ENCODE data around the gene VPREB3. TPM values are rescaled to one million over a fixed set of nuclear protein-coding genes. Genes with fewer than 3 reads are reported as not detected.
A peak's percentile ranks its signal among the peaks of the same experiment; 100 is the strongest.

The VPREB3 gene
- total and polyA plus RNA-seq, 2 donors (not counting 1 experiment from before 2014, with no cell fraction given), result 92.7 to 461 TPM

GRCh38 chr22:23752750-23753149 is 1.5 kb downstream of the VPREB3 start:
- no peak for DNase-seq
- Histone ChIP-seq H3K36me3 (replicated peaks in 1 of 2; ENCODE audit: control extremely low read depth in 1 of 2, control insufficient read depth in 1 of 2, extremely low read depth in 1 of 2, insufficient read depth in 2 of 2, low read length in 1 of 2) (peaks cover 0 to 2% of the 10 kb centered on the region in 2 experiments), H3K27ac (ENCODE audit: low read length in 2 of 2) (peak overlapping the region; percentile 85 to 98), H3K4me3 (ENCODE audit: control extremely low read depth in 1 of 5, extremely low read depth in 1 of 5, insufficient read depth in 1 of 5, low read depth in 2 of 5, low read length in 4 of 5) (peak overlapping the region; percentile 53 to 88 (median 83)), H3K4me2 (replicated peaks; ENCODE audit: low read depth, low read length, poor library complexity, severe bottlenecking) (peak overlapping the region; percentile 97), H4K20me1 (ENCODE audit: control insufficient read depth, insufficient read depth, low read length, poor library complexity, severe bottlenecking) (no peaks in the 10 kb centered on the region), H3K9ac (ENCODE audit: low read length) (peak overlapping the region; percentile 89), H3K9me3 (ENCODE audit: control extremely low read depth in 1 of 3, control insufficient read depth in 2 of 3, insufficient read depth in 1 of 3, low read length in 2 of 3) (peaks cover 0 to 4% (median 0%) of the 10 kb centered on the region in 3 donors), H3K79me2 (ENCODE audit: control insufficient read depth, insufficient read depth, low read length) (peaks cover 38% of the 10 kb centered on the region), H2AFZ (ENCODE audit: insufficient read depth, low read depth, low read length, poor library complexity, severe bottlenecking) (peak overlapping the region; percentile 11), H3K4me1 (ENCODE audit: control insufficient read depth in 2 of 2, insufficient read depth in 2 of 2, low read length in 2 of 2) (peaks cover 30 to 66% of the 10 kb centered on the region in 2 donors), H3K27me3 (replicated peaks in 1 of 4; ENCODE audit: control extremely low read depth in 1 of 4, control insufficient read depth in 3 of 4, insufficient read depth in 4 of 4, low read length in 3 of 4) (no peaks in the 10 kb centered on the region)
- WGBS (ENCODE audit: insufficient coverage), result 19% methylated on average over 13 of the region's 16 CpGs
- Mint-ChIP-seq H3K27ac (peak overlapping the region; percentile 99), H3K9me3 (ENCODE audit: insufficient read depth) (no peaks in the 10 kb centered on the region), H3K27me3 (no peaks in the 10 kb centered on the region), H3K4me3 (peak overlapping the region; percentile 93), H3K4me1 (peaks cover 60% of the 10 kb centered on the region)
- CTCF ChIA-PET, result interaction anchor here (0.8 to 13.0 kb wide), 12 partner anchors 9 to 141 kb away, joined by 3 to 188 read pairs (median 6); partner anchors contain the start of genes C22orf15, CHCHD10, MIF and MMP11
- ATAC-seq (ENCODE audit: low read depth), result peak; percentile 48
- POLR2A ChIA-PET, result interaction anchor here (0.7 to 8.1 kb wide), 14 partner anchors 14 to 142 kb away, joined by 3 to 174 read pairs (median 9); partner anchors contain the start of genes C22orf15, CHCHD10, DERL3 and MMP11
- intact Hi-C loops (cut with micrococcal nuclease), result loop anchor here (1.0 kb wide), 5 partner anchors 11 to 87 kb away; partner anchors contain the start of genes CHCHD10 and DERL3
- TF ChIP-seq CTCF (IDR thresholded peaks at IDR 0.05) (no peak), EZH2 (IDR thresholded peaks at IDR 0.05; ENCODE audit: borderline replicate concordance, insufficient read depth, low read depth, low read length, poor library complexity, severe bottlenecking) (no peak)

All from B cell (primary cell).